Epithelial cell of esophagus (primary cell): ENCODE results near the gene SLC5A9.

ENCODE experiments used
- DNase-seq: peaks from one replicate; pipeline ENCODE4 v3.0.0; 2010; ENCODE audit warnings: low read depth
- H3K4me3 ChIP-seq: 2 replicates; pipeline ENCODE4 v1.5.1; 2011; ENCODE audit warnings: mild to moderate bottlenecking, low read length, control low read depth
- TF ChIP-seq, protein P1 (sequence below): IDR thresholded peaks from 2 replicates; pipeline ENCODE4 v1.5.1; 2011; ENCODE audit warnings: low read depth, mild to moderate bottlenecking, low read length, control low read depth, inconsistent platforms; ENCODE audit not compliant: insufficient read depth; ENCODE audit errors: missing control alignments

Gene SLC5A9

DNA sequence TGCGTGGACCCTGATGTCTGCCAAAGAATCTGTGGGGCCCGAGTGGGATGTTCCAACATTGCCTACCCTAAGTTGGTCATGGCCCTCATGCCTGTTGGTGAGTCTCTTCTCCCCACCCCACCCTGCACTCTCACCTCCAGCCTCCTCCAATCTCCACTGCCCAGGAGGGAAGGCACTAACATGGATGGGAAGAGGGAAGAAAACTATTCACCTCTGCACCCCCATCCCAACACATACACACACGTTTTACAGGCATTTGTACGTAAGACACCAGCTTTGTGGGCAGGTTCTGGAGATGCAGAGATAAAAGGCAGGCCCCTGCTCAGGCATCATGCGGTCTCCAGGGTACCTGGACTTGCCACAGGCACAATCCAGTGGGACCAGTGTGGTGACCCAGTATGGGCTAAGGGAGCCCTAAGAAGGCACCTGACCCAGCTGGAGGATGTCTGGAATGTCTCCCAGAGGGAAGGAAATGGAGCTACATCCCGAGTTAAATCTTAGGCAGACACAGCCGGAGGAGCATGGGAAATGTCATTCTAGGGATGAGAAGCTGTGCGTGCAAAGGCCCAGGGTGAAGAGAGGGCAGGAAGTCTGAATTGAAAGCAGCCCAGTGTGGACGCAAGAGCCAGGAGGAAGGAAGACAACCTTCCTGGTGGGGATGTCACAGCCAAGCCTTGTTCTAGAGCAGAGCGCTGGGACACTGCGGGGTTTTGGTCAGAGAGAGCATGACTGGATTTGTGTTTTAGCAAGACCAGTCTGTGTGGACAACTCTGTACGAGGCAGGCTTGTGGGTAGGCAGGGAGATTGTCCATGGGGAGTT is 11.4 kb downstream of the SLC5A9 start:
- no peak overlapping the region for H3K4me3 ChIP-seq
- DNase-seq: no peak
- TF ChIP-seq, protein P1, sequence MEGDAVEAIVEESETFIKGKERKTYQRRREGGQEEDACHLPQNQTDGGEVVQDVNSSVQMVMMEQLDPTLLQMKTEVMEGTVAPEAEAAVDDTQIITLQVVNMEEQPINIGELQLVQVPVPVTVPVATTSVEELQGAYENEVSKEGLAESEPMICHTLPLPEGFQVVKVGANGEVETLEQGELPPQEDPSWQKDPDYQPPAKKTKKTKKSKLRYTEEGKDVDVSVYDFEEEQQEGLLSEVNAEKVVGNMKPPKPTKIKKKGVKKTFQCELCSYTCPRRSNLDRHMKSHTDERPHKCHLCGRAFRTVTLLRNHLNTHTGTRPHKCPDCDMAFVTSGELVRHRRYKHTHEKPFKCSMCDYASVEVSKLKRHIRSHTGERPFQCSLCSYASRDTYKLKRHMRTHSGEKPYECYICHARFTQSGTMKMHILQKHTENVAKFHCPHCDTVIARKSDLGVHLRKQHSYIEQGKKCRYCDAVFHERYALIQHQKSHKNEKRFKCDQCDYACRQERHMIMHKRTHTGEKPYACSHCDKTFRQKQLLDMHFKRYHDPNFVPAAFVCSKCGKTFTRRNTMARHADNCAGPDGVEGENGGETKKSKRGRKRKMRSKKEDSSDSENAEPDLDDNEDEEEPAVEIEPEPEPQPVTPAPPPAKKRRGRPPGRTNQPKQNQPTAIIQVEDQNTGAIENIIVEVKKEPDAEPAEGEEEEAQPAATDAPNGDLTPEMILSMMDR: no peak

DNA sequence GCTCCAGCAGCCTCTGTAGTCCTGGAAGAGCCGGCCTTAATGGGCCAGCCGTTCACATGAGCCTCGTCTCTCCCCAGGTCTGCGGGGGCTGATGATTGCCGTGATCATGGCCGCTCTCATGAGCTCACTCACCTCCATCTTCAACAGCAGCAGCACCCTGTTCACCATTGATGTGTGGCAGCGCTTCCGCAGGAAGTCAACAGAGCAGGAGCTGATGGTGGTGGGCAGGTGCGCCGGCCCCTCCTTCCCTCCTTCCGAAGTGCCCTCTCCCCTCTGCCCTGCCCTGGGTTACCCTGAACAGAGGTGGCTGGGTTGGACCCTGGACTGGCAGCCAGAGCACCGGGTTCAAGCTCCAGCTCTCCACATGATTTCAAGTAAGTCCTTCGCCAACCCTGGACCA is 13.1 kb downstream of the SLC5A9 start:
- no peak overlapping the region for H3K4me3 ChIP-seq
- DNase-seq: no peak
- TF ChIP-seq, protein P1: no peak

DNA sequence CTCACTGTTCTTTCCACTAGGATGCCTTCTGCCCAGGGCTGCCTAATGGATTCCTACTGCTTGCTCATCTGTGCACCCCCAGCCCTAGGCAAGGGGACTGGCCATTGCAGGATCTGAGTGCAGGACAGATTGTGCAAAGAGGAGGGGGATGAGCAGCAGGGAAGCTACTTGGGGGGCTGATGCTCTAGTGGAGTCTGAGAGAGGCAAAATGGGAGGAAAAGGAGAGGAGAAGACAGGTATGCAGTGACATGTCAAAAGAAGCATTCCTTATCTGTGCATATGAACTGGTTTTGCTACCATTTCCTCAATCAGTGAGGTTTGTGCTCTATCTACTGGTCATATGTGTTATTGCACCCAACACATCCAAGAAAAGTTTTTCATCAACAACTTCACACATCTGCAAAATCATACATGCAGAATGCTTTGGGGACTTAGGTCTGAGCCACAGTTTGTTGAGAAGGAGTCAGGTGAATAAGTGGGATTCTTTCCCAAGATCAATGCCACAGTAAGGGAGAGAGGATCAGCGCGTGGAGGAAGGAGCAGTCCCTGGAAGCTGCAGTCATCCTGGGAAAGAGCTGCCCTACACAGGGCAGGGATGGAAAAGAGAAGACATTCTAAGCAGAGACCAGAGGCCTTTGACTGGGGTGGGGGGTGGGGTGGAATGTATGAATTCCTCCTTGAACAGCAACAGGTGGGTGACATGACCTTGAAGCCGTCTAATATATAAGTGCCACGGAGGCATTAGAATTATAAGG is 14.4 kb downstream of the SLC5A9 start:
- no peak overlapping the region for H3K4me3 ChIP-seq
- TF ChIP-seq, protein P1: peak; percentile 69
- peak; percentile 55 for DNase-seq

DNA sequence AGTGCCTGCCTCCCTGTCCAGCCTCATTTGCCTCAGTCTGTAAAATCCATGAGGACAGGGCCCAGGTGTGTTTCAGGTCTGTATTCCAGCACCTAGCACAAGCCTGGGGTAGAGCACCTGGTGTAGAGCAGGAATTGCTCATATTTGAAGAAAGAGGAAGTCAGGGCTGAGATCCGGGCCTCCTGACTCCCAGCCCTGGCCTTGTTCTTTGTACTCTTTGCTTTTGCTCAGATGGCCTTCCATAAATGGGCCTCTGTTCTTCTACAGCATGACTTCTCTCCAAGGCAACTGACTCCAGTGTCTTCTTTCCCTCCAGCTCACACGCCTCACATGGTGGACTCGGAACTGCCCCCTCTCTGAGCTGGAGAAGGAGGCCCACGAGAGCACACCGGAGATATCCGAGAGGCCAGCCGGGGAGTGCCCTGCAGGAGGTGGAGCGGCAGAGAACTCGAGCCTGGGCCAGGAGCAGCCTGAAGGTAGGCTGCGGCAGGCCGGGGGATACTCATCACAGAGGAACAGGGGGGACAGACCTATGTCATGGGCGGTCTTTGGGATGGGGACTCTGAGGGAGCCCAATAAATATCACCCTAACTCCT is 19.7 kb downstream of the SLC5A9 start:
- TF ChIP-seq, protein P1: no peak
- no peak for DNase-seq

DNA sequence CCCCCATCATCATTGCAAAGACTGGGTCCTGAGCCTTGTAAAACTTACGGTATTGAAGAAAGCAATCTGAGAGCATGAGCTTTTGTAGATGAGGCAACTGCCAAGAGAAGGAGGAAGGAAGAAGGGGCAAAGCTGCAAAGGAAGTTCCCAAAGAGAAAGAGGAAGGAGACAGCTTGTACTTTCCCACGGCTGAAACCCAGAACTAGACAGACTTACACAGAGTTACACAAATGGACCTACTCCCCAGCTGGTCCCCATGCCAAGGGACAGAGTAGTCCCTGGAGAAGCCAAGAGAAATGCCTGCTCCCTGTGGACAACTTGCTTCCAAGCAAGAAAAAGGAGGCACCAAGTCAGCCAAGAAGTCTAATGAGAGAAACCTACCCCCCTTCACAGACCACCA is 22.6 kb downstream of the SLC5A9 start:
- TF ChIP-seq, protein P1: no peak
- H3K4me3 ChIP-seq: no peak overlapping the region
- no peak for DNase-seq

More for the DNA sequence above, 19.7 kb downstream of the SLC5A9 start:
- H3K4me3 ChIP-seq: no peak overlapping the region

DNA sequence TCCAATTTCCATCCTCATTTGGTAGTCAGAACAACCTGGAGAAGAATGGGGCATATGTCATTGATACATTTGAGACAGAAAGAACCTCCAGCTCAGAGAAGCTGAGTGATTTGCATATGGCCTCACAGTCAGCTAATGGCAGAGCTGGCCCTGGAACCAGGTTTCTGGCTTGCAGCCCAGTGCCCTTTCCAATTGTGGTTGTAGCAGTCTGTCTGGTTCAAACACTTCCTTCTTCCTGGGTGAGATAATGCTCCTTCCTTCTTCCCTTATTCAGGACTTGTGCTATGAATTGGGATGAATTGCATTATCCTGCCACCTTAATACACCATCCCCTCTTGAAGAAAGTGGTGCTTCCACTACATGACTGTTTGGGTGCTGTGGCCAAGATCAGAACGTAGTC is 24.2 kb downstream of the SLC5A9 start:
- DNase-seq: peak; percentile 52
- TF ChIP-seq, protein P1: no peak
- no peak overlapping the region for H3K4me3 ChIP-seq
